ENCODE results near the gene TEF. TPM values are rescaled to one million over a fixed set of nuclear protein-coding genes. Genes with fewer than 3 reads are reported as not detected.

TEF gene
- total and polyA plus RNA-seq, 2 experiments from 2014 or later: 5.4 to 8.9 TPM

- H3K4me1 ChIP-seq (ENCODE audit: insufficient read depth): no peaks in the 10 kb centered on the region
- no peaks in the 10 kb centered on the region for H3K27me3 ChIP-seq
- no peaks in the 10 kb centered on the region for H3K36me3 ChIP-seq (replicated peaks; ENCODE audit: insufficient read depth, low read depth)
- H4K20me1 ChIP-seq (ENCODE audit: insufficient read depth, poor library complexity, severe bottlenecking): no peaks in the 10 kb centered on the region
- no peaks in the 10 kb centered on the region for H3K9me2 ChIP-seq (replicated peaks; ENCODE audit: insufficient read depth)
- 93% methylated on average over 10 of the region's 10 CpGs for WGBS (ENCODE audit: low lambda C conversion rate, missing lambda C conversion rate)
- H3K4me3 ChIP-seq: no peak overlapping the region
- no peaks in the 10 kb centered on the region for H3K79me2 ChIP-seq
- no peaks in the 10 kb centered on the region for H3K9me3 ChIP-seq (ENCODE audit: low read depth)
- no peak overlapping the region for H3K27ac ChIP-seq
- TF ChIP-seq CTCF (IDR thresholded peaks at IDR 0.05; ENCODE audit: poor library complexity) (no peak), EZH2 (IDR thresholded peaks at IDR 0.05; ENCODE audit: borderline replicate concordance) (no peak), EZH2phosphoT487 (IDR thresholded peaks at IDR 0.05; ENCODE audit: low read depth, severe bottlenecking, unreplicated experiment) (no peak)
- no peak overlapping the region for H2AFZ ChIP-seq
- no peak for DNase-seq (ENCODE audit: low spot score)
- H3K4me2 ChIP-seq: no peak overlapping the region
These were observed 27.7 kb upstream of the TEF start for GRCh38 chr22:41353862-41354575.

- Histone ChIP-seq H3K9me2 (replicated peaks; ENCODE audit: insufficient read depth) (no peaks in the 10 kb centered on the region), H3K79me2 (no peaks in the 10 kb centered on the region), H3K9me3 (ENCODE audit: low read depth) (no peaks in the 10 kb centered on the region), H3K4me3 (no peak overlapping the region), H3K36me3 (replicated peaks; ENCODE audit: insufficient read depth, low read depth) (no peaks in the 10 kb centered on the region), H2AFZ (no peak overlapping the region), H3K4me2 (no peak overlapping the region), H3K27me3 (no peaks in the 10 kb centered on the region), H3K27ac (no peak overlapping the region), H4K20me1 (ENCODE audit: insufficient read depth, poor library complexity, severe bottlenecking) (no peaks in the 10 kb centered on the region), H3K4me1 (ENCODE audit: insufficient read depth) (peaks cover 6% of the 10 kb centered on the region)
- no peak for DNase-seq (ENCODE audit: low spot score)
- TF ChIP-seq EZH2 (IDR thresholded peaks at IDR 0.05; ENCODE audit: borderline replicate concordance) (no peak), CTCF (IDR thresholded peaks at IDR 0.05; ENCODE audit: poor library complexity) (no peak), EZH2phosphoT487 (IDR thresholded peaks at IDR 0.05; ENCODE audit: low read depth, severe bottlenecking, unreplicated experiment) (no peak)
- 96% methylated on average over 10 of the region's 10 CpGs for WGBS (ENCODE audit: low lambda C conversion rate, missing lambda C conversion rate)
These were observed 26.8 kb upstream of the TEF start for GRCh38 chr22:41354979-41355378.

- 99% methylated on average over 17 of the region's 17 CpGs for WGBS (ENCODE audit: low lambda C conversion rate, missing lambda C conversion rate)
- H2AFZ ChIP-seq: no peak overlapping the region
- no peak overlapping the region for H3K27ac ChIP-seq
- H3K9me3 ChIP-seq (ENCODE audit: low read depth): no peaks in the 10 kb centered on the region
- TF ChIP-seq EZH2phosphoT487 (IDR thresholded peaks at IDR 0.05; ENCODE audit: low read depth, severe bottlenecking, unreplicated experiment) (no peak), EZH2 (IDR thresholded peaks at IDR 0.05; ENCODE audit: borderline replicate concordance) (no peak), CTCF (IDR thresholded peaks at IDR 0.05; ENCODE audit: poor library complexity) (no peak)
- H3K4me2 ChIP-seq: no peak overlapping the region
- no peak for DNase-seq (ENCODE audit: low spot score)
- no peaks in the 10 kb centered on the region for H3K9me2 ChIP-seq (replicated peaks; ENCODE audit: insufficient read depth)
- no peaks in the 10 kb centered on the region for H3K79me2 ChIP-seq
- peaks cover 10% of the 10 kb centered on the region for H3K4me1 ChIP-seq (ENCODE audit: insufficient read depth)
- no peak overlapping the region for H3K4me3 ChIP-seq
- H4K20me1 ChIP-seq (ENCODE audit: insufficient read depth, poor library complexity, severe bottlenecking): no peaks in the 10 kb centered on the region
- no peaks in the 10 kb centered on the region for H3K36me3 ChIP-seq (replicated peaks; ENCODE audit: insufficient read depth, low read depth)
- no peaks in the 10 kb centered on the region for H3K27me3 ChIP-seq
These were observed 25.8 kb upstream of the TEF start for GRCh38 chr22:41355895-41356294.
